CD1c-positive myeloid dendritic cell (primary cell): ENCODE measurements around the gene ADCY2.

Experiments used
- DNase-seq: peaks from one replicate; pipeline ENCODE4 v3.0.0-alpha.2; 2016; ENCODE audit errors: extremely low spot score

ADCY2 gene

GRCh38 chr5:7395947-7396712 lies at the start of gene ADCY2:
Gene ADCY2 (plus strand): TSS chr5:7396138. CDS start chr5:7396297, 159 bp downstream.
- no peak for DNase-seq

GRCh38 chr5:7347377-7347776 lies 48.6 kb upstream of the ADCY2 start:
- DNase-seq, result no peak

- no peak for DNase-seq
These were observed 47.6 kb upstream of the ADCY2 start for GRCh38 chr5:7348168-7348854.

- DNase-seq, result no peak
These were observed 34.3 kb upstream of the ADCY2 start for GRCh38 chr5:7361593-7361992.

GRCh38 chr5:7363067-7363677 lies 32.8 kb upstream of the ADCY2 start:
- DNase-seq, result no peak

- no peak for DNase-seq
These were observed 31.6 kb upstream of the ADCY2 start for GRCh38 chr5:7364226-7364875.

GRCh38 chr5:7367780-7368179 lies 28.2 kb upstream of the ADCY2 start:
- DNase-seq, result no peak

- DNase-seq, result no peak
These were observed 23.5 kb upstream of the ADCY2 start for GRCh38 chr5:7372399-7372798.

GRCh38 chr5:7374186-7374585 lies 21.8 kb upstream of the ADCY2 start:
- no peak for DNase-seq

GRCh38 chr5:7375457-7375856 lies 20.5 kb upstream of the ADCY2 start:
- DNase-seq, result no peak

GRCh38 chr5:7376871-7377270 lies 19.1 kb upstream of the ADCY2 start:
- peak; percentile 20 for DNase-seq

GRCh38 chr5:7377761-7378160 lies 18.2 kb upstream of the ADCY2 start:
- peak; percentile 2 for DNase-seq

GRCh38 chr5:7382588-7382987 lies 13.3 kb upstream of the ADCY2 start:
- DNase-seq, result no peak

GRCh38 chr5:7385681-7386080 lies 10.3 kb upstream of the ADCY2 start:
- DNase-seq, result no peak

GRCh38 chr5:7388553-7388952 lies 7.4 kb upstream of the ADCY2 start:
- no peak for DNase-seq

- DNase-seq, result no peak
These were observed 4.7 kb upstream of the ADCY2 start for GRCh38 chr5:7391215-7391614.

GRCh38 chr5:7391814-7392692 lies 3.9 kb upstream of the ADCY2 start:
- no peak for DNase-seq

GRCh38 chr5:7392693-7393024 lies 3.3 kb upstream of the ADCY2 start:
- DNase-seq, result no peak

- DNase-seq, result no peak
These were observed 1.8 kb upstream of the ADCY2 start for GRCh38 chr5:7393921-7394799.

- no peak for DNase-seq
These were observed 978 bp upstream of the ADCY2 start for GRCh38 chr5:7394889-7395431.
